ENCODE measurements around the gene SDF2L1. TPM values are rescaled to one million over a fixed set of nuclear protein-coding genes. Genes with fewer than 3 reads are reported as not detected.

SDF2L1 gene
- total RNA-seq, 2 donors from 2014 or later, result 47.5 to 115 TPM

DNA sequence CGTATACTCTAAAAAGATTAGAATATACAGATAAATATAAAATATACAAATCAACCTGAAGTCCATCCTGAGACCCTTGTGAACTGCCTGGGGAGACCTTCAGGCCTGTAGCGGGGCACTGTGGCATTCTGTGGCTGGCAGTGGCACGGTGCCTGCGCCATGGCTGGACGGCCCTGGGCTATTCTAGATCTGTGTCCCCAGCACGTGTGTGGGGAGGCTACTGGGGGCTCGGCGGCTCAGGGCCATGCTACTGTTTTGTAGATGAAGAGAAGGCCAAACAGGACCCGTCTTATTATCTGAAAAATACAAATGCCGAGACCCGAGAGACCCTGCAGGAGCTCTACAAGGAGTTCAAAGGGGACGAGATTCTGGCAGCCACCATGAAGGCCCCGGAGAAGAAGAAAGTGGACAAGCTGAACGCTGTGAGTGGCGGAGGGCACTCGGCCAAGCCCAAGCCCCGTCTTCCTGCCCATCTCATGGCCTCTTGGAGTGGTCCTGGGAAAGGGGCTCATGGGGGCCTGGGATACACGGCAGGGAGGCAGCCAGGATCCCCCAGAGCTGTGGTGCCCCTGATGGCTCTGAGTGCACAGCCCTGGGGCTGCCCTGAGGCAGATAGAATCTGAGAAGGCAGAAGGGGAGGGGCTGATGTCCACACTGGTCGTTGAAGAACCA, 42.5 kb downstream of the SDF2L1 start:
- peaks cover 0 to 9% of the 10 kb centered on the region in 2 donors for H3K36me3 ChIP-seq (replicated peaks in 1 of 2; ENCODE audit: insufficient read depth in 1 of 2, low read depth in 2 of 2)

DNA sequence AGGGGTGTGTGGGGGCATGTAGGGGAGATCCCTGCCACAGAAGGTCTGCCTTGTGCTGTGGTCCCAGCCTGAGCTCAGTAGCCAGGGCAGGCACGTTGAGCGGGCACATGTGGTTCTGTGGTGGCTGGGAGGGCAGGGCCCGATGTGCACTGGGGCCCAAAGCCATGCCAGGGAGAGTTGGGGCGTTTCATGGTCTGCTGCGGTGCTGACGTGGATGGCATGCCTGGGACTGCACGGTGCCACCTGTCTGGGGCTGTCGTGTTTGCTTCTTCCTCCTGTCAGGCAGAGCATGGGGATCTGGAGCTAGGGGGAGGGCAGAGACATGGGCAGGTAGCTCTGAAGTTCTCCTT, 43.0 kb downstream of the SDF2L1 start:
- intact Hi-C loops (cut with DNase I), result no loop called here
- Histone ChIP-seq H3K9me3 (no peaks in the 10 kb centered on the region), H3K4me1 (peaks cover 81% of the 10 kb centered on the region), H3K27me3 (no peaks in the 10 kb centered on the region), H3K36me3 (replicated peaks in 1 of 2; ENCODE audit: insufficient read depth in 1 of 2, low read depth in 2 of 2) (peaks cover 0 to 9% of the 10 kb centered on the region in 2 donors), H3K4me3 (no peak overlapping the region), H3K27ac (peak overlapping the region; percentile 41 to 89 (median 67))
- DNase-seq (peak in 1 of 4 donors; percentile 35), ATAC-seq (no peak)
- WGBS, 2 donors, result 42 to 77% methylated on average over 6 to 7 of the region's 8 CpGs
- no peak for TF ChIP-seq POLR2A (IDR thresholded peaks at IDR 0.05)

More for the DNA sequence above, 42.5 kb downstream of the SDF2L1 start:
- Histone ChIP-seq H3K9me3 (no peaks in the 10 kb centered on the region), H3K27ac (peak overlapping the region; percentile 41 to 89 (median 67)), H3K4me3 (no peak overlapping the region), H3K27me3 (no peaks in the 10 kb centered on the region), H3K4me1 (peaks cover 78% of the 10 kb centered on the region)
- DNase-seq (no peak), ATAC-seq (no peak)
- intact Hi-C loops (cut with DNase I), result no loop called here
- TF ChIP-seq POLR2A (IDR thresholded peaks at IDR 0.05), result no peak
- TF ChIP-seq, protein P1, sequence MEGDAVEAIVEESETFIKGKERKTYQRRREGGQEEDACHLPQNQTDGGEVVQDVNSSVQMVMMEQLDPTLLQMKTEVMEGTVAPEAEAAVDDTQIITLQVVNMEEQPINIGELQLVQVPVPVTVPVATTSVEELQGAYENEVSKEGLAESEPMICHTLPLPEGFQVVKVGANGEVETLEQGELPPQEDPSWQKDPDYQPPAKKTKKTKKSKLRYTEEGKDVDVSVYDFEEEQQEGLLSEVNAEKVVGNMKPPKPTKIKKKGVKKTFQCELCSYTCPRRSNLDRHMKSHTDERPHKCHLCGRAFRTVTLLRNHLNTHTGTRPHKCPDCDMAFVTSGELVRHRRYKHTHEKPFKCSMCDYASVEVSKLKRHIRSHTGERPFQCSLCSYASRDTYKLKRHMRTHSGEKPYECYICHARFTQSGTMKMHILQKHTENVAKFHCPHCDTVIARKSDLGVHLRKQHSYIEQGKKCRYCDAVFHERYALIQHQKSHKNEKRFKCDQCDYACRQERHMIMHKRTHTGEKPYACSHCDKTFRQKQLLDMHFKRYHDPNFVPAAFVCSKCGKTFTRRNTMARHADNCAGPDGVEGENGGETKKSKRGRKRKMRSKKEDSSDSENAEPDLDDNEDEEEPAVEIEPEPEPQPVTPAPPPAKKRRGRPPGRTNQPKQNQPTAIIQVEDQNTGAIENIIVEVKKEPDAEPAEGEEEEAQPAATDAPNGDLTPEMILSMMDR (IDR thresholded peaks at IDR 0.05), result no peak
- WGBS, 2 donors, result 84 to 91% methylated on average over 9 to 19 of the region's 19 CpGs

DNA sequence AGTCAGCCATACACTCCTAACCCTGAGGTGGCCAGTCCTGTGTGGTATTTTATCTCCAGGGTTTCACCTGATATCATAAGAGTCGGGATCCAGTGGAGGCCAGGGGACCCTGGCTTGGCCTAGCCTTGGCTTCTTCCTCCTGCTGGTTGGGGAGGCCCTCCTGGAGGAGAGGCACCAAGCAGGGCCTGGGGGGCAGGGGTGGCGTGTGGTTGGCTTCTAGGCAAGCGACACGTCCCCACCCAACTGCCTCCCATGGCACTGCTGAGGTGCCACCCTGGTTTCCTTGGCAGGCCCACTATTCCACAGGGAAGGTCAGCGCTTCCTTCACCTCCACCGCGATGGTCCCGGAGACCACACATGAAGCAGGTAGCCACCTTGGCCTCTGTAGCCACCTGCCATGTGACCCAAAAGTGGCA, 44.1 kb downstream of the SDF2L1 start:
- H3K27me3 ChIP-seq, result no peaks in the 10 kb centered on the region
- ATAC-seq, result no peak
- no peak overlapping the region for H3K4me3 ChIP-seq
- WGBS, 2 donors, result 67 to 74% methylated on average over 1 to 8 of the region's 8 CpGs
- DNase-seq, result peak in 1 of 4 donors; percentile 33
- H3K36me3 ChIP-seq (replicated peaks in 1 of 2; ENCODE audit: insufficient read depth in 1 of 2, low read depth in 2 of 2), result peaks cover 0 to 7% of the 10 kb centered on the region in 2 donors
- intact Hi-C loops (cut with DNase I), result no loop called here
- TF ChIP-seq, protein P1 (IDR thresholded peaks at IDR 0.05), result no peak
- TF ChIP-seq POLR2A (IDR thresholded peaks at IDR 0.05), result no peak
- no peaks in the 10 kb centered on the region for H3K9me3 ChIP-seq
- H3K4me1 ChIP-seq, result peaks cover 85% of the 10 kb centered on the region
- H3K27ac ChIP-seq, result peak overlapping the region; percentile 80 to 89 (median 86)

DNA sequence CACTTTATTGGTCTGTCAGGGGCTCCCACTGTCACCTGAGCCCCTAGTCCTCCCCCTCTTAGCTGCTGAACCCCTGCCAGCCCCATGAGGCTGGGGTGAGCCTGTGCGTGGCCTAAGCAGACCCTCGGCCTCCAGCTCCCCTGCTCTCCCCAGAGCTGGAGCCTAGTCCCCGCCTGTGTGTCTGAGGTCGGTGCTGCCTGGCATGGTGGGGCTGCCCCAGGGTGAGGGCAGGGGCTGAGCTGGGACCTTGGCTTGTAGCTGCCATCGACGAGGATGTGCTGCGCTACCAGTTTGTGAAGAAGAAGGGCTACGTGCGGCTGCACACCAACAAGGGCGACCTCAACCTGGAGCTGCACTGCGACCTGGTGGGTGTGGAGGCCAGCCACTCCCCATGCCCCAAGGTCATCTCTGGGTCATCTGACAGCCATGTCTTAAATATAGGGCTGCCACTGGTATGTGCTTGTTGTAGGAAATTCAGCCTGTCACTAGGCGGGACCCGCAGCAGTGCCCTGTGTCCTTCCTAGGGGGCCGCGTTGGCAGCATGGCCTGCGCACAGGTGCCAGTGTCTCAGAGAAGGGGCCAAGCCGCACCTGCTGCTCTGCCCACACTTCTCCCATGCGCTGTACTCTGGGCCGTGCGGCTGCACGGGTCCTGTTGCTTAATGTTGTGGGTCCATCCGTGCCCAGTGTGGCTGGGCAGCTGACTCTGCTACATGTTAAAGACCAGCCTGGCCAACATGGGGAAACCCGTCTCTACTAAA, 44.7 kb downstream of the SDF2L1 start:
- Histone ChIP-seq H3K27me3 (no peaks in the 10 kb centered on the region), H3K4me1 (peaks cover 78% of the 10 kb centered on the region), H3K27ac (peak overlapping the region; percentile 80 to 89 (median 86)), H3K4me3 (no peak overlapping the region), H3K36me3 (replicated peaks in 1 of 2; ENCODE audit: insufficient read depth in 1 of 2, low read depth in 2 of 2) (peaks cover 0 to 7% of the 10 kb centered on the region in 2 donors), H3K9me3 (no peaks in the 10 kb centered on the region)
- TF ChIP-seq POLR2A (IDR thresholded peaks at IDR 0.05), result peak in 2 of 3 donors; percentile 56 to 61
- TF ChIP-seq, protein P1 (IDR thresholded peaks at IDR 0.05), result peak in 4 of 7 experiments; percentile 29 to 42 (median 34)
- WGBS, 2 donors, result 43 to 46% methylated on average over 1 to 23 of the region's 23 CpGs
- ATAC-seq (peak; percentile 90), DNase-seq (peak; percentile 90 to 95 (median 94))
- intact Hi-C loops (cut with DNase I), result no loop called here

DNA sequence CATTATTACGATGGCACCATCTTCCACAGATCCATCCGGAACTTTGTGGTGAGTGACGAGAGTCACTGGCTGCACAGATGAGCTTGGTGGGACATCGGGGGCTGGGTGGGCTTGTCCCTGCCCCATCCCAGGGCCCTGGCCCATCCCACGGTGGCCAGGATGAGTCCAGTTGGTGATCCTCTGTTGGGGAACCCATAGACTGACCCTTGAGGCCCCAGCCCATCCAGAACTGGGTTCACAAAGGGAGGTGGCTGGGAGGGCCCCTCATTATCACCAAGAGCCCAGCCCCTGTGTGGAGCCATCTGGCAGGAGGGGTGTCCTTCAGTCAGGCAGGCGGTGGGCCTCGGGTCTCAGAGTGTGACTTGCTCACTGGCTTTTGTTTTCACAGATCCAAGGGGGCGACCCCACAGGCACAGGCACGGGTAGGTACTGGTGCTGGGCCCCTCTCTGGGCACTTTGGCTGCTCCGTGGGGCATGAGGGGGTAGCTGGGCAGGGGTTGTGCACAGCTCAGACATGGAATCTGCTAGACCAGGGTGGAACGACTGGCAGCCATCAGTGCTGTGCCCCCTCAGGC, 45.7 kb downstream of the SDF2L1 start:
- Histone ChIP-seq H3K4me3 (no peak overlapping the region), H3K4me1 (peaks cover 69% of the 10 kb centered on the region), H3K9me3 (no peaks in the 10 kb centered on the region), H3K27ac (peak overlapping the region in 3 of 4 donors; percentile 84 to 89 (median 87)), H3K27me3 (no peaks in the 10 kb centered on the region), H3K36me3 (replicated peaks in 1 of 2; ENCODE audit: insufficient read depth in 1 of 2, low read depth in 2 of 2) (peaks cover 0 to 6% of the 10 kb centered on the region in 2 donors)
- WGBS, 2 donors, result 76 to 83% methylated on average over 4 to 11 of the region's 11 CpGs
- ATAC-seq (no peak), DNase-seq (no peak)
- intact Hi-C loops (cut with DNase I), result no loop called here
- TF ChIP-seq, protein P1 (IDR thresholded peaks at IDR 0.05), result no peak
- TF ChIP-seq POLR2A (IDR thresholded peaks at IDR 0.05), result no peak

Data from body of pancreas (tissue), 4 donors.